SK-N-MC (cell line): ENCODE data around the gene ARMH3.

Source experiments
- DNase-seq: peaks from one replicate; pipeline ENCODE4 v3.0.0-alpha.2; 2011; ENCODE audit warnings: low read depth, low spot score
- H3K27ac ChIP-seq: fragments of 200-600 bp; sonication (generic); 2 replicates; pipeline ENCODE4 v1.5.1; 2016; ENCODE audit warnings: mixed run types
- H3K36me3 ChIP-seq: fragments of 200-600 bp; sonication (generic); 2 replicates; pipeline ENCODE4 v1.6.1; 2017; ENCODE audit warnings: antibody characterized with exemption, low read length, mixed read lengths; ENCODE audit not compliant: insufficient read depth
- H3K4me3 ChIP-seq: fragments of 200-600 bp; sonication (generic); 2 replicates; pipeline ENCODE4 v1.5.1; 2016
- H3K9ac ChIP-seq: fragments of 200-600 bp; sonication (generic); 2 replicates; pipeline ENCODE4 v1.8.0; 2017; ENCODE audit warnings: mixed run types, mixed read lengths; ENCODE audit not compliant: insufficient read length
- H3K9me3 ChIP-seq: fragments of 200-600 bp; sonication (generic); 2 replicates; pipeline ENCODE4 v1.6.1; 2017; ENCODE audit warnings: low read depth, mild to moderate bottlenecking, antibody characterized with exemption, low read length, moderate library complexity, mixed read lengths
- EZH2 ChIP-seq: fragments of 200-600 bp; sonication (generic); IDR thresholded peaks from one replicate; pipeline ENCODE4 v1.6.1; 2017; ENCODE audit warnings: antibody characterized with exemption
- FOXP2 ChIP-seq: optimal IDR thresholded peaks from 2 replicates; pipeline ENCODE3; 2011; ENCODE audit warnings: mild to moderate bottlenecking, moderate library complexity; ENCODE audit not compliant: insufficient read depth; ENCODE audit errors: extremely low read length, control extremely low read depth
- POLR2AphosphoS5 ChIP-seq: IDR thresholded peaks from 2 replicates; pipeline ENCODE4 v1.6.1; 2012; ENCODE audit warnings: mild to moderate bottlenecking, low read depth, low read length, borderline replicate concordance

ARMH3 gene

GRCh38 chr10:101894266-101894665 is 161.7 kb downstream of the ARMH3 start:
- no peak overlapping the region for H3K4me3 ChIP-seq
- no peak for DNase-seq
- no peak overlapping the region for H3K9ac ChIP-seq
- no peak overlapping the region for H3K27ac ChIP-seq
- H3K9me3 ChIP-seq = no peaks in the 10 kb centered on the region
- TF ChIP-seq FOXP2 = no peak
- TF ChIP-seq EZH2 = no peak
- no peak for TF ChIP-seq POLR2AphosphoS5
- no peaks in the 10 kb centered on the region for H3K36me3 ChIP-seq

DNA sequence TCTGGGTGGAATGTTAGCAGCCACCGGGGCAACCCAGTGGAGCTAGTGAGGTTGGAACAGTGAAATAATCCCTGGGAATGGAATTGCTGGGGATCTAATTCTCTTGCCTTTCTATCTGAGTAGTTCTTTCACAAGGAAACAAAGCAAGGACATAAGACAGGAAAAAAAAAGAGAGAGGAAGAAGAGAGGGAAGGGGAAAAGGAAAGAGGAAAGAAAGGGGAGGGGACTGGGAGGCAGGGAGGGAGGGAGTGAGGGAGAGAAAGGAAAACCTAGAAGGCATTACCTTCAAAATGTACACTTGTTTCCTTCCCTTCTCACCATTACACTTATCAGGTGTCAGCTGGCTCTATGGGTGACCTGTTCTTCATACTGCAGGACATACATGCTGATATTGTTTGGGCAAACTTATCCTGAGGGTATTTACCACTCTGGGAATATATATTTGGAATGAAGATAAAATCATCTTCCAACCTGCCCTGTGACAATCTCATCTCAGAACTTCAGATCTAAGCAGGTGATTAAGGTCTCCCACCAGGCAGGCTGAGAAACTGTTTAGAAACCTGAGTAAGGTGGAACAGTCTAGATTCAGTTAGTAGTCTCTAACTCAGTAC is 162.4 kb downstream of the ARMH3 start:
- Histone ChIP-seq H3K27ac (no peak overlapping the region), H3K9me3 (no peaks in the 10 kb centered on the region), H3K36me3 (no peaks in the 10 kb centered on the region), H3K9ac (no peak overlapping the region), H3K4me3 (no peak overlapping the region)
- TF ChIP-seq FOXP2 (no peak), EZH2 (no peak), POLR2AphosphoS5 (no peak)
- no peak for DNase-seq

- TF ChIP-seq POLR2AphosphoS5 (no peak), FOXP2 (no peak), EZH2 (no peak)
- Histone ChIP-seq H3K9me3 (no peaks in the 10 kb centered on the region), H3K9ac (no peak overlapping the region), H3K27ac (no peak overlapping the region), H3K4me3 (no peak overlapping the region), H3K36me3 (no peaks in the 10 kb centered on the region)
- no peak for DNase-seq
Measured at GRCh38 chr10:101892782-101893391, 163.1 kb downstream of the ARMH3 start.

DNA sequence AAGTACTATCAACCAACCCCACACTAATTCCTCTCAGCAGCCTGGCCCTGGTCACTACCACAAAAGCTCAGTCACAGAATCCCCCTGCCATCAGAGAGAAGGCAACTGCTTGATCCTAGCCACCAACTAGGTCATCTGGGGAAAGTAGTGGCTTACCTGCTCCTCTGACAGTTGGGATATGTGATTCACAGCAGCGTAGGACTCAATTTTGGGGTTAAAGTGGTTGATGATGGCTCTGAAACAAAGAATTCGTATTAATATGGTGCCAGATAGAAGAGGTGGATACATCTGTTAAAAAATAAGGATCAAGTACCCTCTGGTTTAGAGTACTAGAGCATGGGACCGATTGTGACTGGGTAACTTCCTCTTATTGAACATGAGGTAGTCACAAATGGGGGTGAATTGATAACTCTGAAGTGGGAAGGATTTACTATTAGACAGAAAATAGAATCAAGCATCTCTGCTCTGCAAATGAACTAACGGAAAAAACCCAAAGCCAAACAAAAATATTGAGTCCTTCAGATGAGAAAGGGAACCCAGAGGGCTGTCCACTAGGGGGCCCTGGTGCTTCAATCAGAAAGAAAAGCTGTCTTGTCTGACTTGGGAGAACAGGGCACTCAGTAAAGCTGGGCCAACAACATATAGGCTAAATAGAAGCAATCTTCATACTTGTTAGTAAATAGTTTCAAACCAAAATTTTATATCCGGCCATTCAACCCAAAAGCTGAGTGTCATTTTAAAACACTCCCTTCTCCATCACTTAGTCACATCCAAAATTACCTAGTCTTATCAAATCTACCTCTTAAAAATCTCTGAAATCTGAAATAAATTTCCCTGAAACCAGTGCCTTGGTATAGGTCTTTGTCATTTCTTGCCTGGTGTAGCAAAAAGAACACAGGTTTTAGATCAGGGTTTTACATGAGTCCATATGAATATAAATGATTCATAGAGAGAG is 166.4 kb downstream of the ARMH3 start:
- H3K4me3 ChIP-seq = no peak overlapping the region
- H3K9ac ChIP-seq = no peak overlapping the region
- TF ChIP-seq FOXP2 (no peak), EZH2 (no peak), POLR2AphosphoS5 (no peak)
- H3K9me3 ChIP-seq = no peaks in the 10 kb centered on the region
- H3K36me3 ChIP-seq = no peaks in the 10 kb centered on the region
- peak; percentile 14 for DNase-seq
- no peak overlapping the region for H3K27ac ChIP-seq

- TF ChIP-seq FOXP2 = no peak
- no peak for TF ChIP-seq POLR2AphosphoS5
- TF ChIP-seq EZH2 = no peak
- Histone ChIP-seq H3K27ac (no peak overlapping the region), H3K4me3 (no peak overlapping the region), H3K9me3 (no peaks in the 10 kb centered on the region), H3K9ac (no peak overlapping the region), H3K36me3 (no peaks in the 10 kb centered on the region)
- no peak for DNase-seq
Measured at GRCh38 chr10:101888251-101888949, 167.6 kb downstream of the ARMH3 start.

DNA sequence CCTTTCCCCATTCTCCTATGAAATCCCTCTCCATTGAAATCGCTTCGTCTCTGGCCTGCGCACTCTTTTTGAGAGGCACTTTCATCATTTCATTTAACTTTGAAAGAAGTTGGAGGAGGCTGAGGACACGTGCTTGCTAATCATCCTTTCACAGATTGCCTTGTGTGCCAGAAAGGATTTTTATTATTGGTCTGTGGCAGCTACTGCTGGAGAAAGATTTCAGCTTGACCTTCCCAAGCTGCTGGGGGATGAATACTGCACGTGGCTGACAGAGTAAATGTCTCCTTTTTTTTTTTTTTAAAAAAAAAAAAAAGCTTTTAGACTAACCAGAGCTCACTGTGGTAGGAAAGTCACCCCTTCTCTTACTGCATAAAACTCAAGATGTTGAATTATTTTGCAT is 168.2 kb downstream of the ARMH3 start:
- H3K4me3 ChIP-seq = no peak overlapping the region
- H3K36me3 ChIP-seq = no peaks in the 10 kb centered on the region
- no peak overlapping the region for H3K9ac ChIP-seq
- H3K9me3 ChIP-seq = no peaks in the 10 kb centered on the region
- H3K27ac ChIP-seq = no peak overlapping the region
- no peak for DNase-seq
- TF ChIP-seq EZH2 (no peak), FOXP2 (no peak), POLR2AphosphoS5 (no peak)

DNA sequence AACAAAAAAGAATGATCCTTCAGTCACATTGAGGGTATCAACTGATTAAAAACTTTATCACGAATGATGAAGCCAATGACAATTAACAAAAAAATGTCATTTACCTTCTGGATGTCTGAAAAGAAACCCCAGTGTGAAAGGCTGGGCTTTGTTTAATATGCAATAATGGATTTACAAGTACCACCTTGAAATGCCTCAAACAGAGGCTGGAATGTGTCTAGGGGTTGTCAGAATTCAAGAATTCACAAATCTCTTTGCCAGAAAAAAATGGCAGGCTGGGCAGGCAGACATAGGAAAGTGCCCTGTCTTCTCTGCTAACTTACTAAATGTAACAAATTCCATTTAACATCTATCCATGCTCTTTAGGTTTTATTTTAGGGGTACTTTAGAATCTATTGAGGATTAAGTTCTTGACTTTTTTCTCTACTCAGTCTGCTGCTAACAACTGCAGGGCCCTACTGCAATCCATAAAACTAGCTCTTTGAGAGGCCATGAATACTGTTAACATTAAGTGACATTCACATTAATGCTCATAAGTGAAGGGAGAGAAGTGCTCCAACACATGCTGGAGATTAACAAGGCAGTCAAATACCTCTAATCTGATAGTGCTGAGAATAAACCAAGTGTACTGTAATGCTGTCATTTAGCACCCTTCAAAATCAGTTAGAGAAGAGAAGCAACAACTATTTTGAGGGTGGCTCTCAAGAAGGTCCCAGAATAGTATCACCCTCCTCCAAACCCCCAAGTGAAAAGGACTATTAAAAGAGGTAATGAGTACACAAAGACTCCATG is 169.3 kb downstream of the ARMH3 start:
- Histone ChIP-seq H3K9me3 (no peaks in the 10 kb centered on the region), H3K27ac (no peak overlapping the region), H3K36me3 (no peaks in the 10 kb centered on the region), H3K9ac (no peak overlapping the region), H3K4me3 (no peak overlapping the region)
- TF ChIP-seq POLR2AphosphoS5 (no peak), FOXP2 (no peak), EZH2 (no peak)
- DNase-seq = no peak
